GM19438 (cell line): ENCODE results near the gene CNNM4.

Source experiments
- ATAC-seq: cut with Tn5 transposase; IDR thresholded peaks from one replicate; pipeline ENCODE4 v1.9.1; 2021; ENCODE audit warnings: low read depth; ENCODE audit not compliant: unreplicated experiment

Gene CNNM4

GRCh38 chr2:96853321-96853720 lies 92.6 kb downstream of the CNNM4 start:
- no peak for ATAC-seq

- ATAC-seq, result no peak
Observed at GRCh38 chr2:96856776-96857666, 96.3 kb downstream of the CNNM4 start.

GRCh38 chr2:96857667-96858372 lies 97.1 kb downstream of the CNNM4 start, which contains the start of gene ANKRD39:
Gene ANKRD39, minus strand, starts transcription at chr2:96858016. Its CDS starts 29 bp downstream, at chr2:96857987.
- peak; percentile 90 for ATAC-seq

- ATAC-seq, result no peak
Observed at GRCh38 chr2:96859099-96859649, 98.5 kb downstream of the CNNM4 start.

GRCh38 chr2:96859681-96860064 lies 99.0 kb downstream of the CNNM4 start:
- ATAC-seq, result no peak

GRCh38 chr2:96860065-96861029 lies 99.6 kb downstream of the CNNM4 start:
- ATAC-seq, result no peak

GRCh38 chr2:96861074-96861473 lies 100.4 kb downstream of the CNNM4 start:
- no peak for ATAC-seq
